Neuron (in vitro differentiated cells): ENCODE measurements around the gene EEF2K.

Source experiments
- H2AFZ ChIP-seq: one replicate; pipeline ENCODE4 v1.6.1; 2013; ENCODE audit warnings: low read depth, mild to moderate bottlenecking, inconsistent platforms, low read length, moderate library complexity
- H3K27me3 ChIP-seq: one replicate; pipeline ENCODE4 v1.6.1; 2013; ENCODE audit warnings: low read length; ENCODE audit not compliant: insufficient read depth
- H3K36me3 ChIP-seq: one replicate; pipeline ENCODE4 v1.6.1; 2013; ENCODE audit warnings: low read length; ENCODE audit not compliant: insufficient read depth
- H3K4me1 ChIP-seq: one replicate; pipeline ENCODE4 v1.6.1; 2013; ENCODE audit warnings: low read length; ENCODE audit not compliant: insufficient read depth
- H3K4me3 ChIP-seq: 2 replicates; pipeline ENCODE4 v1.5.1; 2013; ENCODE audit warnings: mild to moderate bottlenecking, low read length, moderate library complexity
- H3K9me3 ChIP-seq: one replicate; pipeline ENCODE4 v1.6.1; 2013; ENCODE audit warnings: low read length

EEF2K gene

DNA sequence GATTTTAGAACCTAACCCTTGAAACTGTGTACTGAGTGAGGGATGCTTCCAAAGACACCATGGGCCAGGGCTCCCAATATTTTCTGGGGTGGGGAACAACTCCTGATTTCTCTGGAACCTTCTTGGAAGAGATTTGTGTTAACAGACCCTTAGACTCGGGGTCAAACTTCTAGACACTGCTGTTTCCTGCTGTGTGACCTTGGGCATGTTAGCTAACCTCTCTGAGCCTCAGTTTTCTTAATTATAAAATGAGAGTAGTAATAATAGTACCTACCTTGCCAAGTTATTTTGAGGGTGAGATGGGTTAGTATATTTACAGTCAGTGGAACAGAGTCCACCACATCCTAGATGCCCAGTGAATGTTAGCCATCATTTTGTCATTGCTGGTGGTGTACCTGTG lies 109.9 kb downstream of the EEF2K start:
- no peaks in the 10 kb centered on the region for H3K9me3 ChIP-seq
- H3K36me3 ChIP-seq, result peaks cover 50% of the 10 kb centered on the region
- H3K4me3 ChIP-seq, result no peak overlapping the region
- H3K4me1 ChIP-seq, result no peaks in the 10 kb centered on the region
- no peak overlapping the region for H2AFZ ChIP-seq
- no peaks in the 10 kb centered on the region for H3K27me3 ChIP-seq

DNA sequence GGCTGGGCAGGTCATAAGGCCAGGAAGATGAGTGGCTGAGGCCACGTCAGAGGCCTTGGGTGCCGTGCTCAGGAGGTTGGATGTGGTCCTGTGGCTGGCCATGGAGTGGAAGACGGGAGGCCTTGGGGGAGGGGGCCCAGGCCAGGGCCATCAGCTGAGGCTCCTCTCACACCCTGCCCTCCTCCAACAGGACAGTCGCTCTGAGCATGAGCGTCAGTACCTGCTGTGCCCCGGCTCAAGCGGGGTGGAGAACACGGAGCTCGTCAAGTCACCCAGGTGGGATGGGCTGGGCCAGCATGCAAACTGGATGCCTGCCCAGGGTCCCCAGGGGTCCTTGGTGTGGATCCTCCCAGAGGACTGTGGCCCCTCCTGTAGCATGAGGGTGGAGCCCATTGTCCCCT lies 110.3 kb downstream of the EEF2K start:
- no peaks in the 10 kb centered on the region for H3K9me3 ChIP-seq
- H3K4me1 ChIP-seq, result no peaks in the 10 kb centered on the region
- no peaks in the 10 kb centered on the region for H3K27me3 ChIP-seq
- no peak overlapping the region for H3K4me3 ChIP-seq
- H3K36me3 ChIP-seq, result peaks cover 51% of the 10 kb centered on the region
- H2AFZ ChIP-seq, result no peak overlapping the region

DNA sequence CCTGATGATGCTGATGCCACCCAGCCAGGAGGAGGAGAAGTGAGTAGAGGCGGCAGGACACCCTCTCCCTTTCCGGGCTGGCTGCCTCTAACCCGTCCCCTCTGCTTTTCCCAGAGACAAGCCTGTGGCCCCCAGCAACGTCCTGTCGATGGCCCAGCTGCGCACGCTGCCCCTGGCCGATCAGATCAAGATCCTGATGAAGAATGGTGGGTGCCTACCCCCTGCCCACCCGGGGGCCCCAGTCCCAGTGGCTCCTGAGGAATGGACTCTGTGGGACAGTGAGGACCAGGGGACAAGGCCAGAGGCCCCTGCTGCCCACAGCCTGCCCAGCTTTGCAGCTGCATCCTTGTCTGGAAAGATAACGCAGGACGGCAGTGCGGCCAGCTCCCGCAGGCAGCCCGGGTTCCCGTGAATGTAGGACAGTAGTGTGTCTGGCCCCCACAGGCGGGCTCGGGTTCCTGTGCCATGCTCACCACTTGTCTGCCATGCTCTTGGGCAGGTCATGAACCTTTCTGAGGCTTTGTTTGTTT lies 111.0 kb downstream of the EEF2K start:
- Histone ChIP-seq H3K4me1 (no peaks in the 10 kb centered on the region), H2AFZ (no peak overlapping the region), H3K27me3 (no peaks in the 10 kb centered on the region), H3K4me3 (no peak overlapping the region), H3K9me3 (no peaks in the 10 kb centered on the region), H3K36me3 (peaks cover 54% of the 10 kb centered on the region)

DNA sequence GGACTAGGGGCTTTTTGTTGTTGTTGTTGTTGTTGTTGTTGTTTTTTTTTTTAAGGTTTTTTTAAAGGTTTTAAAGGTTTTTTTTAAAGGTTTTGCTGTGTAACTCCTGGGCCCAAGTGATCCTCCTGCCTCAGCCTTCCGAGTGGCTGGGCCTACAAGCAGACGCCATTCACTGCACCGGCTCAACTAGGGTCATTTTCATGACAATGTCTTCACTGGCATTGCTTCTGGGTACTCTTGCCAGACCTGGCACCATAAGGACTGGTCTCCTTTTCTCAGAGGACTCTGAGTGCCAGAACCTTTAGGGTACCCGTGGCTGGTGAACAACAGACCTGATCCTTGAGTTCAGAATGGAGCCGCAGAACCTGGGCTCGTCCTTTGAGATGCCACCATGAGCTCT lies 111.5 kb downstream of the EEF2K start:
- H3K9me3 ChIP-seq, result no peaks in the 10 kb centered on the region
- H3K4me3 ChIP-seq, result no peak overlapping the region
- H3K36me3 ChIP-seq, result peaks cover 57% of the 10 kb centered on the region
- no peaks in the 10 kb centered on the region for H3K4me1 ChIP-seq
- no peaks in the 10 kb centered on the region for H3K27me3 ChIP-seq
- no peak overlapping the region for H2AFZ ChIP-seq

DNA sequence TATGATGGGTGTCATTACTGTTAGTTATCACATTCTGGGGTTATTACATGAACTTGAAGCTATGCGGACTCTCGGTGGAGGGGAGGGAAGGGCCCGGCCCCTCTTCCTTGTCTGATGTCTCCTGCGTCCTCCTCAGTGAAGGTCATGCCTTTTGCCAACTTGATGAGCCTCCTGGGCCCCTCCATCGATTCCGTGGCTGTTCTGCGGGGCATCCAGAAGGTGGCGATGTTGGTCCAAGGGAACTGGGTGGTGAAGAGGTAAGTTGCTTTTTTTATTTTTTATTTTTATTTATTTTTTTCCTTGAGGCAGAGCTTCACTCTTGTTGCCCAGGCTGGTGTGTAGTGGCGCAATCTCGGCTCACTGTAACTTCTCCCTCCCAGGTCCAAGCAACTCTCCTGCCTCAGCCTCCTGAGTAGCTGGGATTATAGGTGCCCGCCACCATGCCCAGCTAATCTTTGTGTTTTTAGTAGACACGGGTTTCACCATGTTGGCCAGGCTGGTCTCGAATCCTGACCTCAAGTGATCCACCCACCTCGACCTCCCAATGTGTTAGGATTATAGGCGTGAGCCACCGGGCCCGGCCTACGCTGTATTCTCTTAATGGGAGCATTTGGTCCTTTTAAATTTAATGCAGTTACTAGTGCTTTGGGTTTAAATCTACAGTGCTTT lies 112.7 kb downstream of the EEF2K start:
- Histone ChIP-seq H3K36me3 (peaks cover 52% of the 10 kb centered on the region), H3K4me1 (no peaks in the 10 kb centered on the region), H2AFZ (no peak overlapping the region), H3K4me3 (no peak overlapping the region), H3K27me3 (no peaks in the 10 kb centered on the region), H3K9me3 (no peaks in the 10 kb centered on the region)

DNA sequence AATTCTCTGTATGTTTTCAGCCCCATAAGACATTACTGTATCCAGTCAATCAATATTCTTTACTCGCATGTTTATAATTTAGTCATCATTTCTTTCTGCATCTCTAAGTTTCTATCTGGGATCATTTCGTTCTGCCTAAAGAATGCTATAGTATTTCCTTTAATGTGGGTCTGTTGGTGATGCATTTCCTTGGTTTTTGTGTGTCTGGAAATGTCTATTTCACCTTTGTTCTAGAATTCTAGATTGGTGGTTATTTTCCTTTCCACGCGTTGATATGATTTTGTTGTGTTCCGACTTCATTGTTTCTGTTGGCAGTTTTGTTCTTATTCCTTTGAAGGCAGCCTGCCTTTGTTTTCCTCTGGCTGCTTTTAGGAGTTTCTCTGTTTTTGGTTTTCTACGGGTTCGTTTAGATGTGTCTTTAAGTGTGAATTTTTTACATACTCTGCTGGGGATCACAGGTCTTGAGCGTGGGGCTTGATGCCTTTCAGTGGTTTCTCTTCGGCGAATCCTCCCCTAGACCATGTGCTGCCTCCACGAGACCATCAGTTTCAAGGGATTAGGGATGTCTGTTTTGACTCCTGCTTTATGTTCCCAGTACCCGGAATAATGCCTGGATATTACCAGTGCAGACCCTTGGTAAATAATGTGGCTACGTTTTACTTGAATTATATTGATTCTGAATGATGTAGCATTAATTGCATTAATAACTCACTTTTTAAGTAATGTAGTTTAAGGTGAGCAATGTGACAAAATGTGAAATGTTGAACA lies 114.7 kb downstream of the EEF2K start:
- Histone ChIP-seq H3K27me3 (no peaks in the 10 kb centered on the region), H3K4me1 (no peaks in the 10 kb centered on the region), H3K4me3 (no peak overlapping the region), H2AFZ (no peak overlapping the region), H3K36me3 (peaks cover 53% of the 10 kb centered on the region), H3K9me3 (no peaks in the 10 kb centered on the region)

DNA sequence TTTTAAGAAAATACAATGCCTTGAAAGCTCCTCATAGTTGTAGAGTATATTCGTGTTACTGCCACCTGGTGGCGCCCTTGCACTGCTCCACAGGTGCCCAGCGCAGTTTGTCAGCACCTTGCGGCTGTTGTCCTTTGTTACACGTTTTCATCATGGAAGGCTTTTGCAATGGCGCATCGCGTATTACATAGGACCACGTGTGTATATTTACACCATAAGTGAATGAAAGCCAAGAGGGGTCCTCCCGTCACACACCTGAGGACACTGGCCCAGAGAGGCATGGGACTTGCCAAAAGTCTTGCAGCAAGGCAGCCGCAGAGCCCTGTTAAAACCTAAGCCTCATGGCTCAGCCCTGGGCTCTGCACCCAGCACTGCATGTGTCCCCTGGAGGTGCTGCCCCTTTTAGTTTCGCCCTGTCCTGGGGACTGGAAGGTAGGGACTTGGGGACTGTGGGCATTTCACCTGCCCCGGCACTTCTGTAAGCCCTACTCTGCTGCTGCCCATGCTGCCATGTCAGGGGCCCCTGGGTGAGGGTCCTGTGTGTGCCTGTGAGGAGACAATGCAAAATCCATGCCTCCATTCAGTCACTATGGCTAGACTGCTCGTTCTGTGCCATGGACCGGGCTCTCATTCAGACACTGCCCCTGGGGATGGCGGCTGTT lies 115.4 kb downstream of the EEF2K start:
- H3K36me3 ChIP-seq, result peaks cover 48% of the 10 kb centered on the region
- H3K4me3 ChIP-seq, result no peak overlapping the region
- no peaks in the 10 kb centered on the region for H3K9me3 ChIP-seq
- H2AFZ ChIP-seq, result no peak overlapping the region
- H3K27me3 ChIP-seq, result no peaks in the 10 kb centered on the region
- no peaks in the 10 kb centered on the region for H3K4me1 ChIP-seq

DNA sequence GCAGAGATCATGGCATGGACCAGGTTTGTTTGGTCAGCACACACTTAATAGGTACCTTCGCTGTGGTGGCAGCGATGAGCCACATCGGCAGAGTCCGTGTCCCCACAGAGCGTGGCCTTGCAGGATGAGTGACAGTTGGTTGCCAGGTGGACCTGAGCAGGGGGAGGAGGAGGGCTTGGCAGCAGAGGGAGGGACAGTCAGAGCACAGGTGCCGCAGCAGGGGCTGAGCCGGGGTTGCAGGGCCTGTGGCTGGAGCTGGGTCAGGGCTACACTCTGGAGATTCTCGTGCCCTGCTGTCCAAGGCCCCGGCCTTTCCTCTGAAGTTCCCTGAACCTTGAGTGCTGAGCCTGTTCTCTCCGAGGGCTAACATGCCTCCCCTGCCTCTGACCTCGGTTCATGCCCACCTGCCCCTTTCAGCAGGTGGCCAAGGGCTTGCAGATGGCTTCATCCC lies 116.0 kb downstream of the EEF2K start:
- H3K9me3 ChIP-seq, result no peaks in the 10 kb centered on the region
- no peak overlapping the region for H2AFZ ChIP-seq
- no peak overlapping the region for H3K4me3 ChIP-seq
- no peaks in the 10 kb centered on the region for H3K4me1 ChIP-seq
- no peaks in the 10 kb centered on the region for H3K27me3 ChIP-seq
- H3K36me3 ChIP-seq, result peaks cover 48% of the 10 kb centered on the region

DNA sequence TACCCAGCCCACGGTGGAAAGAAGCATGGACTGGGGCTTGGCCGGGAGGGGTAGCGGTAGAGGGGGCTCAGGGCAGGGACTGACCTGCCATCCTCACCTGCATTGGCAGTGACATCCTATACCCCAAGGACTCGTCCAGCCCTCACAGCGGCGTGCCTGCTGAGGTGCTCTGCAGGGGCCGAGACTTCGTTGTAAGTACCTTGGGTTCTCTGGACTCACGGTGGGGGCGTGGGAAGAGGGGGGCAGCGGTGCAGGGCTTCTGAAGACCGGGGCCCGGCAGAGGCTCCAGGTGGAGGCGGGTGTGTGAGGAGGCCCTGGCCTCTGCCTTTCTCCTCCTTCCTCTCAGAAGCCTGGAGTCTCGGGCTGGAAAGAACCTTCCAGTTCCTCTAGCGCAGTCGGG lies 116.7 kb downstream of the EEF2K start:
- H2AFZ ChIP-seq, result no peak overlapping the region
- no peaks in the 10 kb centered on the region for H3K9me3 ChIP-seq
- H3K36me3 ChIP-seq, result peaks cover 52% of the 10 kb centered on the region
- no peak overlapping the region for H3K4me3 ChIP-seq
- no peaks in the 10 kb centered on the region for H3K4me1 ChIP-seq
- no peaks in the 10 kb centered on the region for H3K27me3 ChIP-seq

DNA sequence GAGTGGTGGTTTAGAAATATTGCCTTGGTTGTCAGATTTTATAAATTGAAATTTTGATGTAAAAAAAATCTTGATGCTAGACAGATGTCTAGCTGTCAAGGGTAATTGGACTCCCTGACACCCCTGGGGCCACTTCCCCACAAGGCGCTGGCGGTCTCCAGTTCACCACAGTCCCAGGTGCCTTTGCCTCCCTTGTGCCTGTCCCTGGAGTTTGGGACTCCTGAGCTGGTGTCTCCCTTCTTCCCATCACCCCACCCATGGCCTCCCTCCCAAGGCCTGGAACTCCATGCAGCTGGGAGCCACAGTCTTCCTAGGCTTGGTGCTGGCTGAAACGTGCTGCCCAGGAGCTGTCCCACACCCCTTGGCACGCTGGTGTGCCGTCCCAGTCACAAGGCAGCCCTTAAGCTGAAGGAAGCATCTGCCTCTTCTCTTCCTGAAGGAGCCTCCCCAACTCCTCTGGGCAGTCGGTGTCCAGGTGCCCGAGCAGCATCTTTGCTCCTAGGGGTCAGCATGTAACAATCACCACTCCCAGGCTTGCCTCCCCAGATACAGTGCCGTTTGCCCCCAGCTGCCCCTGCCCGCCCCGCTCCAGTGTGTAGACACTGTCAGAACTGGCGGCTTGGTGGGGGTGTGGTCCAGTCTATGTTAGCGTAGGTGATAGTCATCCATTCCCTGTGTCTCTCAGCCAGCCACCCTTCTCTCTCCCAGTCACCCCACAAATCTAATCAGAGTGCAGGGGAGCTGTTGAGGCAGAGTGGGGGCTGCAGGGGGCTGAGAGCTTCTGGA lies 117.3 kb downstream of the EEF2K start:
- Histone ChIP-seq H3K27me3 (no peaks in the 10 kb centered on the region), H3K4me3 (no peak overlapping the region), H3K9me3 (no peaks in the 10 kb centered on the region), H3K4me1 (no peaks in the 10 kb centered on the region), H2AFZ (no peak overlapping the region), H3K36me3 (peaks cover 55% of the 10 kb centered on the region)

DNA sequence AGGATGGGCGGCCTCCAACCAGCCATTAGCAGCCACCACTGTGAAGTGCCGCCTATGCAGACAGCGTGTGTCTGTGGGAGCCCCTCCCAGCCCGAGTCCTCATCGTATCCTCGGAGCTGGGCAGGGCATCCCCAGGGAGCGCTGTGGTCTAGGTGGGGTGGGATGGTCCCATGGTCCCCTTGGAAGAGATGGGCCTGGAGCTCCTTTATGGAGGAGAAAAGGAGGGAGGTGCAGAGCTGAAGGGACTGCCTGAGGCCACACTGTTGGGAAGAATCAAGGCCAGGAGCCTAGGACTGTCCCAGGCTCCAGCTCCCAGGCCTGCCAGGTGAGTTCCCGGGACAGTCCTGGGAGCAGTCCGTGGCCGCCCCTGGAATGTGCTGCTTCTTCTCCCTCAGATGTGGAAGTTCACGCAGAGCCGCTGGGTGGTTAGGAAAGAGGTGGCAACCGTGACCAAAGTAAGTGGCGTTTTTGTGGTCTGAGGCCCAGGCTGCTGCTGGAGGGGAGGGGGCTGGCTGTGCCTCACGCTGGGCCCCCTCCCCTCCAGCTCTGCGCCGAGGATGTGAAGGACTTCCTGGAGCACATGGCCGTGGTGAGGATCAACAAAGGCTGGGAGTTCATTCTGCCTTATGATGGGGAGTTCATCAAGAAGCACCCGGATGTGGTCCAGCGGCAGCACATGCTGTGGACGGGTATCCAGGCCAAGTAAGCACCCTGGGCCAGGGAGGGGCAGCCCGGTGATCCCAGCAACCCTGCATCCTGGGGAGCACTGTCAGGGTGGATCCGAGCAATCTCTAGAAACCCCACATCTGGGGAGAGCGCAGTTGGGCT lies 118.1 kb downstream of the EEF2K start:
- no peaks in the 10 kb centered on the region for H3K4me1 ChIP-seq
- H3K36me3 ChIP-seq, result peaks cover 61% of the 10 kb centered on the region
- H3K9me3 ChIP-seq, result no peaks in the 10 kb centered on the region

More for the DNA sequence above, 118.1 kb downstream of the EEF2K start:
- no peak overlapping the region for H3K4me3 ChIP-seq
- H2AFZ ChIP-seq, result no peak overlapping the region
- no peaks in the 10 kb centered on the region for H3K27me3 ChIP-seq
